Transverse colon (tissue), 4 donors: Measurements from ENCODE around the gene MATN1. TPM values are rescaled to one million over a fixed set of nuclear protein-coding genes. Genes with fewer than 3 reads are reported as not detected.

ENCODE experiments used
- DNase-seq: peaks from one replicate; pipeline ENCODE4 v3.0.0-alpha.2; 2019
- H3K27ac ChIP-seq, 4 donors: fragments of 200-600 bp; sonication (generic); 2 replicates each; pipeline ENCODE4 v1.5.1; 2016 to 2018; ENCODE audit warnings: inconsistent platforms in 4 of 4
- H3K27me3 ChIP-seq: fragments of 200-600 bp; sonication (generic); 2 replicates; pipeline ENCODE4 v1.5.1; 2017; ENCODE audit warnings: inconsistent platforms
- H3K36me3 ChIP-seq, 4 donors: fragments of 200-600 bp; sonication (generic); 2 replicates each; pipeline ENCODE4 v1.5.1; 2017 to 2019; ENCODE audit warnings: inconsistent platforms in 4 of 4
- H3K4me1 ChIP-seq, 4 donors: fragments of 200-600 bp; sonication (generic); 2 replicates each; pipeline ENCODE4 v1.5.1; 2017 to 2020; ENCODE audit warnings: inconsistent platforms in 4 of 4
- H3K4me3 ChIP-seq, 4 donors: fragments of 200-600 bp; sonication (generic); 1 replicate in 1 of 4; 2 replicates in 3 of 4; pipeline versions ENCODE4 v1.5.1 to v1.6.1; 2017 to 2019; ENCODE audit warnings: inconsistent platforms in 4 of 4
- H3K9me3 ChIP-seq, 2 donors: fragments of 200-600 bp; sonication (generic); 2 replicates each; pipeline ENCODE4 v1.5.1; 2017 to 2019; ENCODE audit warnings: inconsistent platforms in 2 of 2
- EP300 ChIP-seq: sonication (generic); formaldehyde crosslinking; IDR thresholded peaks from one replicate; pipeline ENCODE4 v1.6.1; 2017; ENCODE audit warnings: antibody characterized with exemption, low read depth
- POLR2A ChIP-seq: fragments of 450-650 bp; IDR thresholded peaks from one replicate; pipeline ENCODE4 v1.6.1; 2016; ENCODE audit warnings: antibody characterized with exemption, mild to moderate bottlenecking, moderate library complexity
- POLR2AphosphoS5 ChIP-seq, 3 donors: sonication (generic); formaldehyde crosslinking; IDR thresholded peaks; one replicate each; pipeline ENCODE4 v1.6.1; 2016; ENCODE audit warnings: antibody characterized with exemption in 3 of 3
- WGBS, 2 donors: methylation state at CpG; one replicate each; pipeline ENCODE4 v1.1.5; 2018; ENCODE audit warnings: low coverage in 1 of 2; 5-methylcytosine and 5-hydroxymethylcytosine counted together
- in situ Hi-C, 4 donors: fragments of 200-750 bp; cut with MboI; loops; one replicate each; pipeline versions ENCODE4 v1.15.0 to v1.15.1; 2017; ENCODE audit warnings: low sequenced_read_pairs in 3 of 4, low pct_ligation_motif_present in 1 of 4, low pct_unique_long_range_greater_than_20kb in 1 of 4
- intact Hi-C: fragments of 100-400 bp; cut with DNase I; formaldehyde crosslinking; loops from one replicate; pipeline ENCODE4 v1.15.1; 2023; ENCODE audit warnings: low total_unique reads
- total RNA-seq, 4 donors: library from RNA; depleted of rRNA; stranded (reverse); fragments of >200 nt; gene quantifications; one replicate each; pipeline ENCODE4 v1.1.0, GENCODE V29; 2016
- TF ChIP-seq, protein P1 (sequence below), 5 experiments: fragments of 200-600 bp in 3 of 5; fragments of 450-650 bp in 2 of 5; sonication (generic) in 3 of 5; IDR thresholded peaks; 1 replicate in 2 of 5; 2 replicates in 3 of 5; pipeline ENCODE4 v1.5.1; 2016 to 2017; ENCODE audit warnings: antibody characterized with exemption in 5 of 5, inconsistent platforms in 3 of 5, mild to moderate bottlenecking in 2 of 5, moderate library complexity in 1 of 5

The MATN1 gene
- total RNA-seq, 4 donors from 2014 or later = not detected

DNA sequence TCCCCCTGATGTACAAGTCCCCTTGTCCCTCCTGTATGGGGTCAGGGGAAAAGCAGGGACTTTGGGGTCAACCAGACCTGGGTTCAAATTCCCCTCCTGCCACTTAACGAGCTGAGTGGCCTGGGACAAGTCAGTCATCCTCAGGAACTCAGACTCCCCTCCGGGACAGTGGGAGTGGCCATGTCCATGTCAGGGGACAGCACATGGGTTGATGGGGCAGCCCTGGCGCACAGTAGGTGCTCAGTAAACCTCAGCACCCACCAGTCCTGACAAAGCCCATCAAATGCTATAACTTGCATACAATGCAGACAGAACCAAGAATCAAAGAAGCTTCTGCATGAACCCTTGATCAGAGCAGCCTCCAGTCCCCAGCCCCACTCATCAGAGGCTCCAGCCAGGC lies 30.0 kb downstream of the MATN1 start:
- 60% methylated on average over 2 of the region's 3 CpGs; no CpG with 5 or more reads in 1 of the 2 donors for WGBS, 2 donors
- DNase-seq = no peak
- no peak overlapping the region for H3K4me3 ChIP-seq
- intact Hi-C loops = no loop called here
- peak overlapping the region in 1 of 4 donors; percentile 55 for H3K27ac ChIP-seq
- H3K27me3 ChIP-seq = no peaks in the 10 kb centered on the region
- peaks cover 0 to 13% (median 0%) of the 10 kb centered on the region in 4 donors for H3K4me1 ChIP-seq
- in situ Hi-C loops = loop anchor here in 1 of 4 donors (25.0 kb wide), 1 partner anchor 1456 kb away; the partner anchor contains the start of genes MECR and PTPRU
- H3K9me3 ChIP-seq = no peaks in the 10 kb centered on the region
- no peaks in the 10 kb centered on the region for H3K36me3 ChIP-seq
- no peak for TF ChIP-seq POLR2A
- TF ChIP-seq EP300 = no peak
- TF ChIP-seq, protein P1, sequence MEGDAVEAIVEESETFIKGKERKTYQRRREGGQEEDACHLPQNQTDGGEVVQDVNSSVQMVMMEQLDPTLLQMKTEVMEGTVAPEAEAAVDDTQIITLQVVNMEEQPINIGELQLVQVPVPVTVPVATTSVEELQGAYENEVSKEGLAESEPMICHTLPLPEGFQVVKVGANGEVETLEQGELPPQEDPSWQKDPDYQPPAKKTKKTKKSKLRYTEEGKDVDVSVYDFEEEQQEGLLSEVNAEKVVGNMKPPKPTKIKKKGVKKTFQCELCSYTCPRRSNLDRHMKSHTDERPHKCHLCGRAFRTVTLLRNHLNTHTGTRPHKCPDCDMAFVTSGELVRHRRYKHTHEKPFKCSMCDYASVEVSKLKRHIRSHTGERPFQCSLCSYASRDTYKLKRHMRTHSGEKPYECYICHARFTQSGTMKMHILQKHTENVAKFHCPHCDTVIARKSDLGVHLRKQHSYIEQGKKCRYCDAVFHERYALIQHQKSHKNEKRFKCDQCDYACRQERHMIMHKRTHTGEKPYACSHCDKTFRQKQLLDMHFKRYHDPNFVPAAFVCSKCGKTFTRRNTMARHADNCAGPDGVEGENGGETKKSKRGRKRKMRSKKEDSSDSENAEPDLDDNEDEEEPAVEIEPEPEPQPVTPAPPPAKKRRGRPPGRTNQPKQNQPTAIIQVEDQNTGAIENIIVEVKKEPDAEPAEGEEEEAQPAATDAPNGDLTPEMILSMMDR (IDR thresholded peaks at IDR 0.05) = no peak
- TF ChIP-seq POLR2AphosphoS5 (IDR thresholded peaks at IDR 0.05) = no peak

DNA sequence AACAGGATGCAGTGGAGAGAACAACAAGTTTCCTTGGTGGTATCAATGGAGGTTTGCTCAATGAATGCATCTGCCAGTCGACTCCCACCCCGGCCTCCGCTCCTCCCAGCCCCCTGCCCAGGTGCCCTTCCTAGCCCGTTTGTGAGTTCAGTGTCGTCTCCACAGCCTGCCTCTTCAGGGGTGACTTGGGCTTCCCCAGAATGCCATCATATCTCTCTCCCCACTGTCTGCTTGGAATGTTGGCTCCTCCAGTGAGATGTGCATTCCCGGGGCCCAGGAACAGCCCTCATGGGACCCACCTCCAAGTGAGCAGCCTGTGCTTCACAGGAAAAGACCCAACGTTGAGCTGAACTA lies 30.5 kb downstream of the MATN1 start:
- no peak for DNase-seq
- intact Hi-C loops = no loop called here
- Histone ChIP-seq H3K27ac (no peak overlapping the region), H3K27me3 (no peaks in the 10 kb centered on the region), H3K9me3 (no peaks in the 10 kb centered on the region), H3K36me3 (no peaks in the 10 kb centered on the region), H3K4me3 (no peak overlapping the region), H3K4me1 (peaks cover 0 to 13% (median 0%) of the 10 kb centered on the region in 4 donors)
- 79% methylated on average over 7 of the region's 7 CpGs; no CpG with 5 or more reads in 1 of the 2 donors for WGBS, 2 donors
- in situ Hi-C loops = loop anchor here in 1 of 4 donors (25.0 kb wide), 1 partner anchor 1456 kb away; the partner anchor contains the start of genes MECR and PTPRU
- no peak for TF ChIP-seq EP300
- no peak for TF ChIP-seq POLR2AphosphoS5 (IDR thresholded peaks at IDR 0.05)
- TF ChIP-seq, protein P1 (IDR thresholded peaks at IDR 0.05) = no peak
- no peak for TF ChIP-seq POLR2A

GRCh38 chr1:30692201-30692947 lies 31.0 kb downstream of the MATN1 start:
- Histone ChIP-seq H3K9me3 (no peaks in the 10 kb centered on the region), H3K36me3 (no peaks in the 10 kb centered on the region), H3K4me3 (no peak overlapping the region), H3K27ac (no peak overlapping the region), H3K4me1 (peaks cover 0 to 13% (median 0%) of the 10 kb centered on the region in 4 donors), H3K27me3 (no peaks in the 10 kb centered on the region)
- intact Hi-C loops (no loop called here), in situ Hi-C loops (loop anchor here in 1 of 4 donors (25.0 kb wide), 1 partner anchor 1455 kb away; the partner anchor contains the start of genes MECR and PTPRU)
- WGBS, 2 donors = 89% methylated on average over 7 of the region's 7 CpGs; no CpG with 5 or more reads in 1 of the 2 donors
- DNase-seq = no peak
- TF ChIP-seq, protein P1 (IDR thresholded peaks at IDR 0.05) = no peak
- TF ChIP-seq POLR2A (no peak), POLR2AphosphoS5 (IDR thresholded peaks at IDR 0.05) (no peak), EP300 (no peak)

DNA sequence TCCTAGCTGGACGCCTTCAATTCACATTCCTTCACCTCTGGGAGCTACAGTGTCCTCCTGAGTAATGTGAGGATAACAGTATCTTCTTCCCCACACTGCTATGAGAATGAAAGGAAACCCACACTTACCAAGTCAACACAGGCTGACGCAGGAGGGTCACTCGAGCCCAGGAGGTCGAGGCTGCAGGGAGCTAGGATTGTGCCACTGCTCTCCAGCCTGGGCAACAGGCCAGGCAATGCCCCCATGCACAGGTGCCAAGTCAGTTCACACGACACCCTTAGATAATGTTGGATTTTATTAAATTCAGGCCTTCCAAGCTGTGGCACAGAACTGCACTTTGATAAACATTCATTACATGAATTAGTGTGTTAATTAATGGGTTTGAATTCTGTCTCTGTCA lies 31.9 kb downstream of the MATN1 start:
- H3K4me1 ChIP-seq = peaks cover 0 to 11% (median 0%) of the 10 kb centered on the region in 4 donors
- in situ Hi-C loops = loop anchor here in 1 of 4 donors (25.0 kb wide), 1 partner anchor 1454 kb away; the partner anchor contains the start of genes MECR and PTPRU
- no peak for DNase-seq
- intact Hi-C loops = no loop called here
- 55% methylated on average over 5 of the region's 5 CpGs; no CpG with 5 or more reads in 1 of the 2 donors for WGBS, 2 donors
- H3K27me3 ChIP-seq = peaks cover 4% of the 10 kb centered on the region
- TF ChIP-seq POLR2AphosphoS5 (IDR thresholded peaks at IDR 0.05) = no peak
- TF ChIP-seq EP300 = no peak
- no peak for TF ChIP-seq POLR2A
- TF ChIP-seq, protein P1 (IDR thresholded peaks at IDR 0.05) = no peak
- no peaks in the 10 kb centered on the region for H3K36me3 ChIP-seq
- no peak overlapping the region for H3K27ac ChIP-seq
- H3K4me3 ChIP-seq = no peak overlapping the region
- H3K9me3 ChIP-seq = no peaks in the 10 kb centered on the region
